Stomach (tissue), 4 donors: ENCODE data around the gene AXL.

Experiments used
- POLR2A ChIP-seq, 4 donors: fragments of 450-650 bp; IDR thresholded peaks; one replicate each; pipeline ENCODE4 v1.6.1; 2016; ENCODE audit warnings: antibody characterized with exemption in 4 of 4, control low read depth in 2 of 4, mild to moderate bottlenecking in 1 of 4, moderate library complexity in 1 of 4
- POLR2AphosphoS5 ChIP-seq, 3 donors: sonication (generic); formaldehyde crosslinking; IDR thresholded peaks; one replicate each; pipeline ENCODE4 v1.6.1; 2016; ENCODE audit warnings: antibody characterized with exemption in 3 of 3

DNA sequence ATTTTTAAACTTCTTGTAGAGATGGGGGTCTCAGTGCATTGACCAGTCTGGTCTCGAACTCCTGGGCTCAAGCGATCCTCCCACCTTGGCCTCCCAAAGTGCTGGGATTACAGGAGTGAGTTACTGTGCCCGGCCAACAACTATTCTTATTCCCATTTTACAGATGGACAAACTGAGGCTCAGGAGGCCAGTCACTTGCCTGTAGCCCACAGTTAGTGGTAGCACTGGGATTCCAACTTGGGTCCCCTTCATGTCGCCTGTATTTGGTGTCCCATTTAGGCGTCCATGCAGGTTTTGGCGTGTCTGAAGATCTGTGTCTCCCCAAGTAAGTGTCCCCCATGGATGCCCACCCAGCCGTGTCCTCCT is 791 bp upstream of the AXL start:
- TF ChIP-seq POLR2A (IDR thresholded peaks at IDR 0.05) (no peak), POLR2AphosphoS5 (IDR thresholded peaks at IDR 0.05) (no peak)
